Amniotic stem cell (primary cell): ENCODE measurements around the gene FDX2.

Experiments
- DNase-seq: peaks from one replicate; lab custom pipeline; 2025; lab: John Stamatoyannopoulos, UW

Gene FDX2

DNA sequence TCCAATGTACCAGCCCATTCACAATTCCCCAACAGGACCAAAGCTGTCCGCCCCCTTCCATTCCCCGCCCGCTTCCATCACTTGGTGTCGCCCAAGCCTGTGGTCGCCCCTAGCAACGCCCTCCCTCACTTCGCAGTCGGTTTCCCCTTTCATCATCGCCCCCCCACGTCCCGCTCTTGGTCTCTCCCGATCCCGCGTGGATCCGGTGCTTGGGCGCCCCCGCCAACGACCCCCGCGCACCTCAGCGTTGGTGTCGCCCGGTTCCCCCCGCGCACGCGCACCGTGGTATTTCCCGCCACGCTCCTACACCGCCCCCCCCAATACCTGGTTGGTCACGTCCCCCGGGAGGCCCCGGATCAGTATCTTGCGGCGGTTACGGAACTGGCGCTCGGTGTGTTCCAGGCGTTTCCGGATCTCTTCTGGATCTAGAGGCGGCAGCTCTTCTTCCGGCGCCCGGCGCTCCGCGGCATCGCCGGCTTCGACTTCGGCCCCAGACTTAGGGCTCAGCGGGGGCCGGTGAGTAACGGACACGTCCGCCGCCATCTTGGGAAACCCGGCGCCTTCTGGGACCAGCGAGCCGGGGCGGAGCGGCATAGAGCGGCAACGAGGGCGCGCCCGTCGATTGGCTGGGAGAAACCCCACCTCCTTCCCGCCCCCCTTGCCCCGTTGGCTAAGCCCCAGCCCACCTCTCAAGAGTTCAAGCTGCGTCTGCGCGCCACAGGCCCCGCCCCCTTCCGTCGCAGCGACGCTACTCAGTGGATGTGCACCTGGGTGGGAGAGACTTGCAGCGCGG, 17.3 kb upstream of the FDX2 start, which contains the start of gene RAVER1:
TSS of gene RAVER1 (minus strand) at position 565 of the 793 bp plus-strand sequence. CDS start at position 543, 22 bp downstream.
- DNase-seq = peak; percentile 96

DNA sequence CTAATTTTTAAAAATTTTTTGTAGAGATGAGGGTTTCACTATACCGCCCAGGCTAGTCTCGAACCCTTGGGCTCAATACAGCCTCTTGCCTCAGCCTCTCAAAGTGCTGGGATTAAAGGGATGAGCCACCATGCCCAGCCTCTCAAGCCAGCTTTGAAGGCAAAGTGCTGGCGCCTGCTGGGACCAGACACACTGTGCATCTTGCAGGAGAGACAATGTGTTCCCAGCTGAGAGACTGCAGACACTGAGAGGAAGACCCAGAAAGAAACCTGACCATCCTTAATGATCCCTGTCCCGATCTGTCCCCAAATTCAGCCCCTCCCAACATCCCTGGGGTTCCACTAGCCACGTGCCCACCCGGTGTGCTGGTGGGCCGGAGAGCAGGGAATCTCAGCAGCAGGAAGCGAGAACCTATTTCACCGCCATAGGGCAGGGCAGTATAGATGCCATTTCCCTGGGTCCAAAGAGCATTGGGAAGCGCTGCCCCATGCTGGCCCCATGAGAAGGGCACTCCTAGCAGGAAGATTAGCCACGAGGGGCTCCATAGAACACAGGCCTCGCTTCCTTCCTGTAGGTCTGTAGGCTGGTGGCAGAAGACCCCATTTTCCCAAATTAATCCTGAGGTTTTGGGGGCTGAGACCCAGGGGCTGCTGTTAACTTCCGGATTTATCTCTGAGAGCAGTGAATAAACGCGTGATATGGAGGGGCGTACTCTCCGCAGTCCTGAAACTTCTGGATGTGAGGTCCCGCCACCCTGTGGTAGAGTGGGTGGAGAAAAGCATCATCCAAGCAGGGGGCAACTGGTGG, 16.5 kb upstream of the FDX2 start:
- no peak for DNase-seq

DNA sequence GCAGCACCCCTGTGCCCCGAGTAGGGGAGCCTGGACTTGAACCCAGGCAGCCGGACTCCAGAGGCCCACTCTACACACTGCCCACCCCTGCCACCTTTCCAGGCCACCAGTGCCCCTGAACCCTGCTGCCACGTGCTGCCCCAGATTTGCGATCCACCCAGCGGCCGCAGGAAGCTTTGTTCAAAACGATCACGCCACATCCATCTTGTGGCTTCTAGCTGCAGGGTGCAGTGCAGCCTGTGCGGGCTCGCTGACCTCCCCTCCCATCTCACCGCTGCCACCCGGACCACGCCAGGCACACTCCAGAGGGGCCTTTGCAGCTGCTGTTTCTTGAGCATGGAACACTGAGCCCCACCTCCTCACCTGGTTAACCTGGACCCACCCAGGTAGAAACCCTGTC, 13.7 kb upstream of the FDX2 start:
- DNase-seq = no peak

DNA sequence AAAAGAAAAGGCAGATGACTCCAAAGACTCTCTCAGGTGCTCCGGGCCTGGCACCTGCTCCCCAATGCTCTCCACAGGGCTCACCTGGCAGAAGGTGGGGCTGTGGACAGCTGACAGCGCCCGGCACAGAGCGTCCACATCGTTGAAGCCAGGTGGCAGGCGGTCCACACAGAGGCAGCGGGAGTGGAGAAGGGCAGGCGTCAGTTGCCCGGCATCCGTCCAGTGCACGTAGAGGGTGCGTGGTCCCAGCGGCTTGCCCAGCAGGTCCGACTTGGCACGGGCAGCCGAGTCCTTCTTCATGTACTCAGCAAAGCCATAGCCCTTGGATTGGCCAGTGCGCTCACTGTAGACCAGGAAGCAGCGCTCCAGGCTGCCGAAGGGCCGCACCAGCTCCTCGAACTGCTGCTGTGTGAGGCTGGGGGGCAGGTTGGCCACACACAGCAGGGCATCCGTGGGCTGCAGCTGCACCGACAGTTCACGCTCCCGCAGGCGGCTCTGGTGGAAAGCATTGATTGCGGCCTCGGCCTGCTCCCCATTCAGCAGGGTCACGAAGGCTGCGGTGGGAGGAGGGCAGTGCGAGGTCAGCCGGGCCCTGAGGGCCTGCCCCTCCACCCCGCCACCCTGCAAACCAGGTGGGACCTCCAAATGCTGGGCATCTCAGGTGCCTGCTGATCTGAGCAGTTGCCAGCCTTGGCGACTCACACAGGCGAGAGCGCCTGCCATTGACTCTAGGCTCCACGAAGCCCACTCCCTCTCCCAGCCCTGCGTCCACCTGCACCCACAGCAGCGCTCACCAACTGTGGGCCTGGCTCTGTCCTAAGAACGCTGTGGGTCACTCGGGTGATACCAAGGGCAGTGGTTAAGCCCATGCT, 13.0 kb upstream of the FDX2 start:
- no peak for DNase-seq

DNA sequence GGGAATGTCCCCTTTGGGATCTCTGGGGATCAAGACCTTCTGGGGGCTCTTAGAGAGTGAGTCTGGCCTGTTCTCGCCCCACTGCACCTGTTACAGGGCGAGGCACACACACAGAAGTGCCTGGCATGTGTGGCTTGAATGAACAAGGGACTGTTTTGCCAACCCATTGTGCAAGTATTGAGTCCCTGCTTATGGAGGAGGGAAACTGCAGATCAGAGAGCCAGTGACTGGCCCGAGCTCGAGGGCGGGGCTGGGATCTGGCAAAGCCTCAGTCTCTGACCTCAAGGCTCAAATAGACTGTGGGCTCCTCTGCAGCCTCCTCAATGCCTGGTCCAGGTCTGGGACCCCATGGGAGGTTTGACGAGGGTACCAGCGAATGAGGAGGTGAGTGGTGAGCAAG, 12.0 kb upstream of the FDX2 start:
- no peak for DNase-seq

DNA sequence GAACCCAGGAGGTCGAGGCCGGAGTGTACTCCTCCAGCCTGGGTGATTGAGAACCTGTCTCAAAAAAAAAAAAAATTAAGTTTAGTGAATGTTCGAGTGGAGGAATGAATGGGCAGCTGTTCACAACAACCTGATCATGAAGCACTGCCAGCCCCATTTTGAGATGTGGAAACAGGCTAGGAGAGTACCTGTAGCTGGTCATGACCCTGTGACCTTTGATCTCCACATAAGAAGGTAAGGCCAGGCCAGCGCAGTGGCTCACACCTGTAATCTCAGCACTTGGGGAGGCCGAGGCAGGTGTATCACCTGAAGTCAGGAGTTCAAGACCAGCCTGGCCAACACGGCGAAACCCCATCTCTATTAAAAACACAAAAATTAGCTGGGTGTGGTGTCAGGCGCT, 9.9 kb upstream of the FDX2 start:
- no peak for DNase-seq

DNA sequence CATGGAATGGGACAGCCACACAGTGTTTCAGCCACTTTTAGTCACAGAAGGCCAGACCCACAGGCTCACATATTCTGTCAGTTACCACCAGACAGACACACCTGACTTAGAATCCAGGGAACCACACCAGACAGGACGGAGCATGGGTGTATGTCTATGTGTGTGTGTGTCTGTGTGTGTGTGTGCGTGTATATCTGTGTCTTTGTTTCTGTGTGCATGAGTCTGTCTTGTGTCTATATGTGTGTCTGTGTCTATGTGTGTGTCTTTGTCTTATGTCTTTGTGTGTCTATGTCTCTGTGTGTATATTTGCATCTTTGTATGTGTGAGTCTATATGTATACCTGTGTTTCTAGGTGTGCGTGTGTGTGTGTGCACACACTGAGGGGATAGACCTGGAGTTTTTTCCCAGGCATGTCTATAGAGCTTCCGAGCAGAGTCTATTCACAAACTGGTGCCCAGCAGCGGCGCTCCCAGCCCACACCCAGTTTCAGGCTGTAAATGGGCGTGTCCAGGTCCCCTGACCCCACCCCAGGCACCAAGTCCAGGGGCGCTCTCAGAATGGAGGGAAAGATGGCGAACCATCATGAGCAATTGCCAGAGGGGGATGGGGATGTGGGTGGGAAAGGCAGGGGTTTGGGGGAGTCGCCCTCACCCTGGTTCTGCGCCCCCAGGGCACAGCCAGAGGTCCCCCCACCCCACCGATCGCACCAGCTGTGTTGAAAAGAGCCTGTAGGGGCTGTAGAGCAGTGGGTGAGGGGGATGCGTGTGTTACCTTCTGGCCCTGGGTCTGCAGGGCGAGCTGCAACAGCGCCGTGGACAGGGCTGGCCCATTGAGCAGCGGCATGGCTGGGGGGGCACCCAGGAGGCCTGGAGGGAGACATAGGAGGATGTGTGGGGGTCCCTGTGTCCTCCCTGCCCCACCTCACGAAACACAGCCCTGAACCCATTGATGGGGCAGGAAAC, 6.3 kb upstream of the FDX2 start:
- no peak for DNase-seq

DNA sequence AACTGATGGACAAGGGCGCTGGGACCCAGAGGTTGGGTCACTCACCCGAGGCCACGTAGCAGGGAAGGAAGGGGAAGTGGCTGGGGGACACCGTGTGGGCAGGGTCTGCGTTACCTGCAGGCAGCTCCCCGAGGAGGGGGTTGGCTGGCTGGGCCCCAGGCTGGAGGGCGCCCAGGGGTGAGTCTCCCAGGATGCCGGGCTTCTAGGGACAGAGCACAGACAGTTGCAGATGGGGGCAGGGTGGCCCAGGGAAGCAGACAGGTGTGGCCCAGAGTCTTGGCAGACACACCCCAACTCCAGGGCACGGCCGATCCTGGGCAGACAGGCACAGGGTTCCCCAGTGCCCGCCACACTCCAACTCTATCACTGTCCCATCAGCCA, 5.6 kb upstream of the FDX2 start:
- DNase-seq = no peak

DNA sequence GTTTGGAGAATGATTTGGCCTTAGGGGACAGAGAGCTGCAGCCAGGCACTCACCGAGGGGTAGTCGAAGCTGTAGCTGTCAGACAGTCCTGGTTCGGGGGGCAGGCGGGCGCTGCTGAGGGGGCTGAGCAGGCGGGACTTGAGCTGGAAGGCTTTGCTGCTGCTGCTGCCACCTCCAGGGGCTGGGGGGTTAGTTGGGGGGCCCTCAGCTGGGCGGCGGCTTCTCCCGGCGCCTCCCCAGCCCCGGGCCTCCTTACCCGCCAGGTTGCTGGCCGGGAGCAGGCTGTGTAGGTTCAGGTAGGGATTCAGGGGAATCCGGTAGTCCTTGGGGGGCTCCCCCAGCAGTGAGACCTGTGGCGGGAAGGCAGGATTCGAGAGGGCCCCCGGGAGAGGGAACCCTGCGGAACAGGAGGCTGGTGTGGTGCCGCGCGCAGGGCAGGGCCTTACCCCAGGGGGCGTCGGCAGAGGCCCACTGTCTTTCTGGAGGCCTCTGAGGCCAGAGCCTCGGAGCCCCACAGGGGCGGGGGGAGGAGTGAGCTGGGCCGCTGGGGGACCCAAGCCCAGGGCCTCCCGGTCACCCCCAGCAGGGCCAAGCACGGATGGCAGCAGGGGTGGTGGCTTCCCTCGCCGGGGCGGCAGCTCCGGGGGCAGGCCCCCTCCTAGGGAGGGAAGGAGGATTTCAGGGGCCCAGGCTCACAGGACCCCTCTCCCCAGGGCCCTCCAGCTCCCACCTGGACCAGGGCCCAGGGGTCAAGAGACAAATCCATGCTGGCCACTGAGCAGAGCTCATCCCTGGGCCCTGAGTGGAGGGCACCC, 5.0 kb upstream of the FDX2 start:
- DNase-seq = no peak

DNA sequence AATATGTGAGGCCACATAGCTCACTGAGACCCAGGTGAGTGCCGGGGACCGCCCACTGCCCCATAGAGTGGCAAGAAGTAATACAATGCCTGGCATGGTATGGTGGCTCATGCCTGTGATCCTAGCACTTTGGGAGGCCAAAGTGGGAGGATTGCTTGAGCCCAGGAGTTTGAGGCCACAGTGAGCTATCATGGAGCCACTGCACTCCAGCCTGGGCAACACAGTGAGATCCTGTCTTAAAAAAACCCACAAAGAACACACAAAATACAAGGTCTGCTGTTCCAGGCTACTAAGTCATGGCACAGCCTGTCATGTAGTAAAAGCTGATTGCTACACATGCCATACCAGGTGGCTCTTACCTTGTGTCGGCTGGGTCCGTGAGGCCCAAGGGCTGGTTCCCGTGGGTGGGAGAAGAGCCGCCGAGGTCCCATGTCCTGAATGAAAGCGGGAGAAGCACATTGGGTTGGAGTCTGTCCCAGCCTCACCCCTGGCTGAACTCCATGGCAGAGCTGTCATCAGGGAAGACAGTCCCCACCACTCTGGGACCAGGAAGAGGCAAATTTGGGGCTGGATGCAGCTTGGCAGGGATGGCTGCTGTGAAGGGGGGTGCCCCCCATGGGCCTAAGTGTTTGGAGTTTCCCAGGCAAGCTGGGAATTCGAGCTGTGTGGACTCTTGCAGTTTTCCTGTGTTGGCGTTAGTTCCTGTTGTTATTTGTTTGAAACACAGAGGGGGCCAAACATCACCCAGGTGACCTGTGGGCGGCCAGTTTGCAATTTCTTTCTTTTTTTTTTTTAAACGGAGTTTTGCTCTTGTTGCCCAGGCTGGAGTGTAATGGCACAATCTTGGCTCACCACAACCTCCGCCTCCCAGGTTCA, 3.2 kb upstream of the FDX2 start:
- DNase-seq = no peak

DNA sequence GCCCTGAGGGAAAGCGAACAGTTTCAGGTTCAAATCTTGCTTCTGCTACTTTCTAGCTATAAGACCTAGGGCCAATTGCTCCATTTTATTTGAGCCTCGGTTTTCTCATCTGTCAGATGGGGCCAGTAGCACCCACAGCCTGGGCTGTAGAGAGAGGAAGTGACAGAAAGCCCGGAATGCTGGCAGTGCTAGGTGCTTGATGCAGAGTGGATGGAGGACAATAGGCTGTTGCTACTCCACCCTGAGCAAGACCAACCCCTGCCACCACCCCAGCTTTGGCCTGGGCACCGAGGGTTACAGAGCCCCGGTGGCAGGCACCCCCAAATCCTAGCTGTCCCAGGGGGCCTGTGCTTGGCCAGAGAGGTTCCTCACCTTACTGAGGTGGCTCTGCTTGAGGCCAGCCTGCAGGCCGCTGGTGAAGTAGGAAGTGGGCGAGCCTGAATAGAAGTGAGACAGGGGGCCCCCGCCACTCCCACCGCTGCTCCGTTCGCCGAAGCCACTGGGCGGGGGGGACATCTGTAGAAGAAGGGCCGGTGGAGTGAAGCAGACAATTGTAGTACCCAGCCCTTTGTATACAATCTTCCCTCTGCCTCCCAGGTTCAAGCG, 2.1 kb upstream of the FDX2 start:
- DNase-seq = no peak

DNA sequence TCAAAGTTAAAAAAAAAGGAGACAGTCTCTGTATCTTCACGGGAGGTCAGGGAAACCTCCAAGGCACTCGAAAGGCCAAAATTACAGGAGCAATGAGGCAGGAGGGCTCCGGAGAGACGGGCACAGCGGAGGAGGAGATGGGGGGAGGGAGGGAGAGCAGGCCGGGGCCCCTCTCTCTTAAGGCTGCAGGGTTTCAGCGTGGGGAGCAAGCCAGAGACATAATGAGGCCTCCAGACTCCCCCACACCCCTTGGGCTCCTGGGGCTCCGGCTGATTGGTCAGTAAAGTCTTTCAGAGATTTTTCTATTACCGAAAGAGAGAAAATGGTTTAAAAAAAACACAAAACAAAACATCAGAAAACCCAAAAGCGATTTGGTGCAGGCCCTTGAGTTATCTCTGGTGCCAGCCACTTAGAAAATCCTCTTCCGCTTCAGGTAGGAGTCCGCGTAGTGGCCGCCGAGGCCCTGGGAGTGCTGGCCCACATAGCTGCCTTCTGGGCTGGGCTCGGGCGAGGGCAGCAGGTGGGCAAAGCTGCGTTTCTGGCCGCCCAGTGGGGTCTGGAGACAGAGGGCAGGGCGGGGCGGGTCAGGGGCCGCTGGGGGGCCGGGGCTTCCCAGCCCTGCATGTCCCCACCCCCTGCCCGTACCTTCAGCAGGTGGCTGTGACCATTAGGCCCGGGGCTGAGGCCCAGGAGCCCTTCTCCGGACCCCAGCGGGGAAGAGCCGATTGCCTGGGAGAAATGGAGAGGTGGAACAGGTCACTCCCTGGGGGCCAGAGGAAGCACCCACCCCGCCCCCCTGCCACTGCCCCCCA, 1.4 kb upstream of the FDX2 start:
- DNase-seq = no peak

DNA sequence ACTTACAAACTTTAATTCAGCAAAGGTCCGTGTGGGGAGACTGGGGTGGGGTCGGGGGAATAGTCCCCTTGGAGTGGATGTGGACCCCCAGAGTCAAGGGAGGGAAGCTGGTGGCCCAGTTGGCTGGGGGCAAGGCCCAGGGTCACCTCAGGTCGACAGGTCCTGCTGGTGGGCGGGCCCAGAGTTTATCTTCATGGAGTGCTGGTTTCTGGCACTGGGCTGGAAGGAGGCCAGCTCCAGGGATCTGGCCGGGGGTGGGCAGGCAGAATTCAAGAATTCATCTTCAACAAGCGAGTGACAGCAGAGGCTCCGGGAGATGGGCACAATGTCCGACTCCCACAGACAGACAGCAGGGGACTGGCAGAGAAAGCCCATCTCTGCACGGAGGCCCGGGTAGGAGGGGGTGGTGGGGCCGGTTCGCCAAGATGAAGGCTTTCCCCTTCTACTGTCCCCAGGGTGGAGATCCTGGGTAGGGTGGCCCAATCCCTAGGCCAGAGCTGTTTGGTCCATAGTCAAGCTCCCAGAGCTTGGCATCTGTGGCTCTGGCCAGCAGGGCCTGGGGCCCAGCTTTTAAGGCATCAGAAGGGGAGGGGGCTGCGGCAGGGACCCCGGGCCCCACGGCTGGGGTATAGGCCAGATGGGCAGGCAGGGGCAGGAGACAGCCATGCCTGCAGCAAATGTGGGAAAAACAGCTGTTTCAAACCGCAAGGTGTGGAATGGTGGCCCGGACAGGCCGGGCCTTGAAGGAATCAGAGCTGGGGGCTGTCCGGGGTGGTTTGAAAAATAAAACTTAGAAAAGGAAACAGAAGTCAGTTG, 622 bp upstream of the FDX2 start:
- DNase-seq = no peak

DNA sequence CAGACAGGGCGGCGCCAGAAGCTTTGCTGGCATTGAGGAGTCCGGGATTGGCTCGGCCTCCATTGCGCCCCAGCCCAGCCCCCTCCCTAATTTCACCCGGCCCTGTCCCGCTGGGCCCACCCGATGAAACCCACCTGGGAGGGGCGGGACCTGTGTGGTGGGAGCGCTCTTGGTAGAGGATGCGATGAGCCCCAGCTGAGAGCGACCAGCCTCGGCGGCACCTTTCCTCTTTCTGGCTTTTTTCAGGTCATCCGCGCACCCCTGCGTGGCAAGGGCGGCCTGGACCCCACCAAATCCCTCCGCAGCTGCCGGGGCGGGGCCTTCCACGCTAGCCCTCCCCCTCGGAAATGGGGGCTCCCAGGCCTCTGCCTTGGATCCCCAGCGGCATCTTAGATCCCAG, 6.4 kb downstream of the FDX2 start, which contains the start of gene ZGLP1:
TSS of gene ZGLP1 (minus strand) at position 393 of the 400 bp plus-strand sequence.
- no peak for DNase-seq

DNA sequence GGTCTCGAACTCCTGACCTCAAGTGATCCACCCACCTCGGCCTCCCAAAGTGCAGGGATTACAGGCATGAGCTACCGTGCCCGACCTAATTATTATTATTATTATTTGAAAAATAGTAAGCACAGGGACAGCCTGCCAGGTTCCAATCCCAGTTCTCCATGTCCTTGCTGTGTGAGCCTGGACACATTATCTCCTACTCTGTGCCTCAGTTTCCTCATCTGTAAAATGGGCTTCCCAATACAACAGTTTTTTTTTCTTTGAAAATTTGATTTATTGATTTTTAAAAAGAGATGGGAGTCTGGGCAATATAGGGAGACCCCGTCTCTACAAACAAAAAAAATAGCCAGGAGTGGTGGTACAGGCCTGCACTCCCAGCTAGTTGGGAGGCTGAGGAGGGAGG, 9.5 kb downstream of the FDX2 start:
- DNase-seq = no peak

DNA sequence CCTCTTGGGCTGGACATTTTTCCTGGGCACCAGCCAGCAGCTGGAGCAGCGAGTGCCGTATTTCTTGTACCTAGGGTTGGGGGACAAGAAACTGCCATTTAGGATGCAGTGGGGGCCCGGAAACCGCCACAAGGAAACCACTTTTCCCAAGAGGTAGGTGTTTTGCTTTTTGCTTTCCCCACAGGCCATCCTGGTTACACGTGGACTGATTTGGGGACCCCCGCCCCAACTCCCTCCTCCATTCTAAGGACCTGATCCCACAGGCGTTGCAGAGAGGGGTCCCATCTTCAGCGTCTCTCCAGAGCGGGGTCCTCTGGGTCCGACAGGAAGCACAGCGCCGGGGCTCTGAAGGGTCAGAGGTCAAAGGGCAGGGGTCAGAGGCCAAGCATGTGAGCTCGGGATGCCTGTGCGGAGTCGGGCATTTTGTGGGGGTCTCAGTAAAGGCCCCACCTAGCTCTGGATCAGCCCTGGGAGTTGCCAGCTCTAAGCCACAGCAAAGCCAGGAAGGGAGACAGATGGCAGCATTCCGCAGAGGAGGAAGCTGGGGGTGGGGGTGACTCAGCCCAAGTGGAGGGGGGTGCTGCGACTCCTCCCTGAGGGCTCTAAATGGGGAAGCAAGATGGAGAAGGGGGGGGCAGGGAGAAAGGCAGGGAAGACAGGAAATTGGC, 10.5 kb downstream of the FDX2 start:
- DNase-seq = no peak
